GM19351 (cell line): Measurements from ENCODE around the gene MGAT5.

Source experiments
- ATAC-seq: cut with Tn5 transposase; IDR thresholded peaks from one replicate; pipeline ENCODE4 v1.9.1; 2021; ENCODE audit warnings: mild to moderate bottlenecking, moderate library complexity; ENCODE audit not compliant: unreplicated experiment

The MGAT5 gene

GRCh38 chr2:134440336-134440909, 186.6 kb downstream of the MGAT5 start:
- ATAC-seq: no peak

GRCh38 chr2:134441153-134441863, 187.4 kb downstream of the MGAT5 start:
- ATAC-seq: no peak

- ATAC-seq: no peak
Observed at GRCh38 chr2:134443814-134444480, 190.1 kb downstream of the MGAT5 start.

GRCh38 chr2:134445116-134445515, 191.2 kb downstream of the MGAT5 start:
- no peak for ATAC-seq

- ATAC-seq: no peak
Observed at GRCh38 chr2:134445985-134446382, 192.1 kb downstream of the MGAT5 start.

- ATAC-seq: no peak
Observed at GRCh38 chr2:134446383-134447017, 192.6 kb downstream of the MGAT5 start.

- no peak for ATAC-seq
Observed at GRCh38 chr2:134447669-134448068, 193.8 kb downstream of the MGAT5 start.

- ATAC-seq: no peak
Observed at GRCh38 chr2:134448650-134449049, 194.8 kb downstream of the MGAT5 start.

GRCh38 chr2:134449157-134449556, 195.3 kb downstream of the MGAT5 start:
- ATAC-seq: no peak

GRCh38 chr2:134449751-134450513, 196.1 kb downstream of the MGAT5 start:
- ATAC-seq: no peak

GRCh38 chr2:134451347-134451630, 197.4 kb downstream of the MGAT5 start:
- ATAC-seq: no peak

- no peak for ATAC-seq
Observed at GRCh38 chr2:134452042-134452733, 198.3 kb downstream of the MGAT5 start.

- ATAC-seq: no peak
Observed at GRCh38 chr2:134453476-134453875, 199.6 kb downstream of the MGAT5 start.

GRCh38 chr2:134453973-134454372, 200.1 kb downstream of the MGAT5 start:
- ATAC-seq: no peak

- ATAC-seq: no peak
Observed at GRCh38 chr2:134454426-134454825, 200.6 kb downstream of the MGAT5 start.

- no peak for ATAC-seq
Observed at GRCh38 chr2:134454931-134455330, 201.1 kb downstream of the MGAT5 start.

GRCh38 chr2:134455426-134455825, 201.6 kb downstream of the MGAT5 start:
- no peak for ATAC-seq

GRCh38 chr2:134457353-134457752, 203.5 kb downstream of the MGAT5 start:
- no peak for ATAC-seq

- no peak for ATAC-seq
Observed at GRCh38 chr2:134457765-134458472, 204.0 kb downstream of the MGAT5 start.

GRCh38 chr2:134458473-134458853, 204.6 kb downstream of the MGAT5 start:
- ATAC-seq: no peak
